NT2/D1 (cell line): Measurements from ENCODE around the gene DOCK3.
A peak's percentile ranks its signal among the peaks of the same experiment; 100 is the strongest.
"Not testable (repeated sequence)": the region's sequence is repeated elsewhere in the genome, so short reads cannot be mapped to it uniquely, and the experiment has no call there.

Source experiments
- DNase-seq: peaks from one replicate; pipeline ENCODE4 v3.0.0-alpha.2; 2011; ENCODE audit warnings: low read depth, low spot score
- H3K27me3 ChIP-seq: 2 replicates; pipeline ENCODE4 v1.6.0; 2011; ENCODE audit warnings: mild to moderate bottlenecking; ENCODE audit not compliant: insufficient read length, insufficient read depth
- H3K36me3 ChIP-seq: 2 replicates; pipeline ENCODE4 v1.6.1; 2011; ENCODE audit warnings: mild to moderate bottlenecking, low read length, mixed read lengths; ENCODE audit not compliant: insufficient read depth, insufficient read length
- H3K4me1 ChIP-seq: 2 replicates; pipeline ENCODE4 v1.5.1; 2011; ENCODE audit not compliant: insufficient read depth, insufficient read length
- H3K4me3 ChIP-seq: 2 replicates; pipeline ENCODE4 v1.5.1; 2011; ENCODE audit warnings: low read depth; ENCODE audit not compliant: insufficient read length
- H3K9ac ChIP-seq: 2 replicates; pipeline ENCODE4 v1.6.0; 2011; ENCODE audit warnings: low read depth; ENCODE audit not compliant: insufficient read length
- H3K9me3 ChIP-seq: 2 replicates; pipeline ENCODE4 v1.5.1; 2011; ENCODE audit warnings: mild to moderate bottlenecking, low read length; ENCODE audit not compliant: insufficient read depth
- SUZ12 ChIP-seq: IDR thresholded peaks from 2 replicates; pipeline ENCODE4 v1.6.1; 2011; ENCODE audit not compliant: insufficient read length, insufficient read depth; ENCODE audit errors: extremely low read depth
- YY1 ChIP-seq: IDR thresholded peaks from 2 replicates; pipeline ENCODE4 v1.6.1; 2011; ENCODE audit not compliant: insufficient read length, insufficient read depth
- ZNF274 ChIP-seq: IDR thresholded peaks from 2 replicates; pipeline ENCODE4 v1.6.1; 2011; ENCODE audit warnings: mild to moderate bottlenecking, low read depth, low read length

The DOCK3 gene

GRCh38 chr3:51361746-51362145, 687.0 kb downstream of the DOCK3 start:
- TF ChIP-seq SUZ12 = no peak
- TF ChIP-seq ZNF274 = no peak
- TF ChIP-seq YY1 = no peak
- Histone ChIP-seq H3K36me3 (no peaks in the 10 kb centered on the region), H3K9ac (no peak overlapping the region)

GRCh38 chr3:51362476-51362875, 687.7 kb downstream of the DOCK3 start:
- no peak for DNase-seq
- H3K27me3 ChIP-seq = no peaks in the 10 kb centered on the region
- H3K9me3 ChIP-seq = no peaks in the 10 kb centered on the region
- H3K4me3 ChIP-seq = no peak overlapping the region
- TF ChIP-seq SUZ12 (no peak), YY1 (no peak), ZNF274 (no peak)
- no peak overlapping the region for H3K9ac ChIP-seq
- H3K4me1 ChIP-seq = no peaks in the 10 kb centered on the region
- no peaks in the 10 kb centered on the region for H3K36me3 ChIP-seq

More at GRCh38 chr3:51361746-51362145, 687.0 kb downstream of the DOCK3 start:
- DNase-seq = no peak
- no peaks in the 10 kb centered on the region for H3K9me3 ChIP-seq
- no peaks in the 10 kb centered on the region for H3K4me1 ChIP-seq
- no peaks in the 10 kb centered on the region for H3K27me3 ChIP-seq
- no peak overlapping the region for H3K4me3 ChIP-seq

GRCh38 chr3:51368276-51368675, 693.5 kb downstream of the DOCK3 start:
- H3K36me3 ChIP-seq, H3K9ac ChIP-seq, H3K4me3 ChIP-seq, H3K27me3 ChIP-seq, DNase-seq, H3K4me1 ChIP-seq: not testable (repeated sequence)
- H3K9me3 ChIP-seq = peaks cover 17% of the 10 kb centered on the region

- no peaks in the 10 kb centered on the region for H3K27me3 ChIP-seq
- H3K9me3 ChIP-seq = peaks cover 17% of the 10 kb centered on the region
- peaks cover 4% of the 10 kb centered on the region for H3K36me3 ChIP-seq
- no peak overlapping the region for H3K9ac ChIP-seq
- TF ChIP-seq ZNF274 (no peak), YY1 (no peak), SUZ12 (no peak)
- H3K4me1 ChIP-seq = no peaks in the 10 kb centered on the region
- no peak overlapping the region for H3K4me3 ChIP-seq
- DNase-seq = peak; percentile 77
Observed at GRCh38 chr3:51371943-51372557, 697.3 kb downstream of the DOCK3 start.

- H3K4me3 ChIP-seq = no peak overlapping the region
- peaks cover 6% of the 10 kb centered on the region; the same call in 1 of the 2 replicates for H3K9me3 ChIP-seq
- H3K9ac ChIP-seq = no peak overlapping the region
- H3K27me3 ChIP-seq = no peaks in the 10 kb centered on the region
- peaks cover 4% of the 10 kb centered on the region for H3K36me3 ChIP-seq
- no peaks in the 10 kb centered on the region for H3K4me1 ChIP-seq
- no peak for DNase-seq
- TF ChIP-seq SUZ12 = no peak
- no peak for TF ChIP-seq ZNF274
- no peak for TF ChIP-seq YY1
Observed at GRCh38 chr3:51373658-51374421, 699.1 kb downstream of the DOCK3 start.

- DNase-seq = no peak
- TF ChIP-seq YY1 = no peak
- TF ChIP-seq SUZ12 = no peak
- no peak for TF ChIP-seq ZNF274
Observed at GRCh38 chr3:51374456-51374855, 699.7 kb downstream of the DOCK3 start.

GRCh38 chr3:51375136-51375535, 700.4 kb downstream of the DOCK3 start:
- TF ChIP-seq SUZ12 (no peak), YY1 (no peak), ZNF274 (no peak)
- Histone ChIP-seq H3K36me3 (peaks cover 4% of the 10 kb centered on the region), H3K9ac (no peak overlapping the region), H3K9me3 (peaks cover 5% of the 10 kb centered on the region; the same call in 1 of the 2 replicates), H3K4me3 (no peak overlapping the region), H3K4me1 (peaks cover 4% of the 10 kb centered on the region), H3K27me3 (no peaks in the 10 kb centered on the region)
- no peak for DNase-seq

More at GRCh38 chr3:51374456-51374855, 699.7 kb downstream of the DOCK3 start:
- Histone ChIP-seq H3K4me3 (no peak overlapping the region), H3K9ac (no peak overlapping the region), H3K36me3 (peaks cover 4% of the 10 kb centered on the region), H3K4me1 (no peaks in the 10 kb centered on the region), H3K9me3 (peaks cover 5% of the 10 kb centered on the region; the same call in 1 of the 2 replicates), H3K27me3 (no peaks in the 10 kb centered on the region)
